Stomach (tissue), 4 donors: ENCODE results near the gene DNAH6.

Experiments used
- EP300 ChIP-seq: sonication (generic); formaldehyde crosslinking; IDR thresholded peaks from one replicate; pipeline ENCODE4 v1.6.1; 2017; ENCODE audit warnings: antibody characterized with exemption
- POLR2A ChIP-seq, 4 donors: fragments of 450-650 bp; IDR thresholded peaks; one replicate each; pipeline ENCODE4 v1.6.1; 2016; ENCODE audit warnings: antibody characterized with exemption in 4 of 4, control low read depth in 2 of 4, mild to moderate bottlenecking in 1 of 4, moderate library complexity in 1 of 4
- POLR2AphosphoS5 ChIP-seq, 3 donors: sonication (generic); formaldehyde crosslinking; IDR thresholded peaks; one replicate each; pipeline ENCODE4 v1.6.1; 2016; ENCODE audit warnings: antibody characterized with exemption in 3 of 3
- TF ChIP-seq, protein P1 (sequence below), 7 experiments: fragments of 450-650 bp in 4 of 7; fragments of 200-600 bp in 3 of 7; sonication (generic) in 3 of 7; IDR thresholded peaks; one replicate each; pipeline ENCODE4 v1.5.1; 2016 to 2019; ENCODE audit warnings: antibody characterized with exemption in 7 of 7, control low read depth in 2 of 7, mild to moderate bottlenecking in 1 of 7

DNA sequence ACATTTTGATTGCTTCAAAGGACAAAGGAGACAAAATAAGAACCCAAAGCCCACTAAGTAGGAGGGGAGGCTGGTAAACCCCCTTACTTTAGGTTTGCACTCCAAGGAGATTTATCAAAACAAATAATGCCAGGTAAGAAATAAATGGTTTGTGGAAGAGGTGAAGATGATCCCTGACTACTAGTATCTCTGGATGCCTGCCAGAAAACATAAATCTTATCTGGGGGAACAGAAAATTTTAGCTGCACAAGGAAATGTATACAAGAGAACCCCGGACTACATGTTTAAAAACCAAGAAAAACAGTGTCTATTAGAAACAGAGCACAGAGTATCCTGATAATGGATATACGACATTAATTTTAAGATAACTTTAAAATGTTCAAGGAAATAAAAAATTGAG is 250.5 kb downstream of the DNAH6 start:
- TF ChIP-seq, protein P1, sequence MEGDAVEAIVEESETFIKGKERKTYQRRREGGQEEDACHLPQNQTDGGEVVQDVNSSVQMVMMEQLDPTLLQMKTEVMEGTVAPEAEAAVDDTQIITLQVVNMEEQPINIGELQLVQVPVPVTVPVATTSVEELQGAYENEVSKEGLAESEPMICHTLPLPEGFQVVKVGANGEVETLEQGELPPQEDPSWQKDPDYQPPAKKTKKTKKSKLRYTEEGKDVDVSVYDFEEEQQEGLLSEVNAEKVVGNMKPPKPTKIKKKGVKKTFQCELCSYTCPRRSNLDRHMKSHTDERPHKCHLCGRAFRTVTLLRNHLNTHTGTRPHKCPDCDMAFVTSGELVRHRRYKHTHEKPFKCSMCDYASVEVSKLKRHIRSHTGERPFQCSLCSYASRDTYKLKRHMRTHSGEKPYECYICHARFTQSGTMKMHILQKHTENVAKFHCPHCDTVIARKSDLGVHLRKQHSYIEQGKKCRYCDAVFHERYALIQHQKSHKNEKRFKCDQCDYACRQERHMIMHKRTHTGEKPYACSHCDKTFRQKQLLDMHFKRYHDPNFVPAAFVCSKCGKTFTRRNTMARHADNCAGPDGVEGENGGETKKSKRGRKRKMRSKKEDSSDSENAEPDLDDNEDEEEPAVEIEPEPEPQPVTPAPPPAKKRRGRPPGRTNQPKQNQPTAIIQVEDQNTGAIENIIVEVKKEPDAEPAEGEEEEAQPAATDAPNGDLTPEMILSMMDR (IDR thresholded peaks at IDR 0.05), result no peak
- TF ChIP-seq POLR2AphosphoS5 (IDR thresholded peaks at IDR 0.05) (no peak), POLR2A (IDR thresholded peaks at IDR 0.05) (no peak), EP300 (no peak)
